ENCODE data around the gene ITPR3. TPM values are rescaled to one million over a fixed set of nuclear protein-coding genes. Genes with fewer than 3 reads are reported as not detected.

The ITPR3 gene
- 42.7 and 42.9 TPM in 2 replicates for total RNA-seq

GRCh38 chr6:33620856-33621710, at the start of gene ITPR3:
Gene ITPR3 (plus strand): TSS chr6:33621322. CDS start chr6:33621603, 281 bp downstream.
- Mint-ChIP-seq H3K27ac (peak within 1 kb of the TSS; percentile 90), H3K4me1 (ENCODE audit: low read depth) (peaks cover 49% of the 10 kb centered on the region), H3K27me3 (ENCODE audit: insufficient read depth) (no peaks in the 10 kb centered on the region), H3K36me3 (ENCODE audit: low read depth) (peaks cover 10% of the 10 kb centered on the region), H3K4me3 (peak within 1 kb of the TSS; percentile 96), H3K9me3 (no peaks in the 10 kb centered on the region)
- peak; percentile 68 for DNase-seq (ENCODE audit: low spot score)
- intact Hi-C loops (cut with micrococcal nuclease) = loop anchor here (1.0 to 5.0 kb wide), 11 partner anchors 12 to 413 kb away; partner anchors contain the start of genes KIFC1, RING1, TAPBP and UQCC2

GRCh38 chr6:33571637-33572316, 49.3 kb upstream of the ITPR3 start:
- Mint-ChIP-seq H3K4me1 (ENCODE audit: low read depth) (peaks cover 59% of the 10 kb centered on the region), H3K36me3 (ENCODE audit: low read depth) (peaks cover 40% of the 10 kb centered on the region), H3K9me3 (no peaks in the 10 kb centered on the region), H3K4me3 (peak overlapping the region; percentile 83), H3K27me3 (ENCODE audit: insufficient read depth) (no peaks in the 10 kb centered on the region), H3K27ac (peak overlapping the region; percentile 99)
- DNase-seq (ENCODE audit: low spot score) = no peak
- intact Hi-C loops (cut with micrococcal nuclease) = loop anchor here (1.0 to 10.0 kb wide), 11 partner anchors 9 to 666 kb away; partner anchors contain the start of genes BAK1, CUTA, HMGA1 and HSD17B8

GRCh38 chr6:33575211-33575610, 45.9 kb upstream of the ITPR3 start:
- H3K4me3 Mint-ChIP-seq = no peak overlapping the region
- H3K27ac Mint-ChIP-seq = no peak overlapping the region
- no peaks in the 10 kb centered on the region for H3K9me3 Mint-ChIP-seq
- intact Hi-C loops (cut with micrococcal nuclease) = loop anchor here (10.0 kb wide), 1 partner anchor 370 kb away; the partner anchor contains the start of genes HSD17B8, RING1, RXRB and SLC39A7
- no peaks in the 10 kb centered on the region for H3K27me3 Mint-ChIP-seq (ENCODE audit: insufficient read depth)
- no peak for DNase-seq (ENCODE audit: low spot score)
- peaks cover 40% of the 10 kb centered on the region for H3K36me3 Mint-ChIP-seq (ENCODE audit: low read depth)
- H3K4me1 Mint-ChIP-seq (ENCODE audit: low read depth) = peaks cover 53% of the 10 kb centered on the region

- peak overlapping the region; percentile 90 for H3K4me3 Mint-ChIP-seq
- H3K36me3 Mint-ChIP-seq (ENCODE audit: low read depth) = peaks cover 38% of the 10 kb centered on the region
- H3K27ac Mint-ChIP-seq = peak overlapping the region; percentile 35
- peaks cover 44% of the 10 kb centered on the region for H3K4me1 Mint-ChIP-seq (ENCODE audit: low read depth)
- no peaks in the 10 kb centered on the region for H3K9me3 Mint-ChIP-seq
- no peak for DNase-seq (ENCODE audit: low spot score)
- H3K27me3 Mint-ChIP-seq (ENCODE audit: insufficient read depth) = no peaks in the 10 kb centered on the region
- intact Hi-C loops (cut with micrococcal nuclease) = loop anchor here (10.0 kb wide), 1 partner anchor 372 kb away; the partner anchor contains the start of genes HSD17B8, RING1, RXRB and SLC39A7
Measured at GRCh38 chr6:33576668-33577067, 44.5 kb upstream of the ITPR3 start.

- H3K4me1 Mint-ChIP-seq (ENCODE audit: low read depth) = peaks cover 39% of the 10 kb centered on the region
- intact Hi-C loops (cut with micrococcal nuclease) = loop anchor here (10.0 kb wide), 1 partner anchor 372 kb away; the partner anchor contains the start of genes HSD17B8, RING1, RXRB and SLC39A7
- DNase-seq (ENCODE audit: low spot score) = no peak
- H3K4me3 Mint-ChIP-seq = peak overlapping the region; percentile 90
- H3K9me3 Mint-ChIP-seq = no peaks in the 10 kb centered on the region
- H3K27ac Mint-ChIP-seq = peak overlapping the region; percentile 65
- H3K27me3 Mint-ChIP-seq (ENCODE audit: insufficient read depth) = no peaks in the 10 kb centered on the region
- H3K36me3 Mint-ChIP-seq (ENCODE audit: low read depth) = peaks cover 34% of the 10 kb centered on the region
Measured at GRCh38 chr6:33577106-33577535, 44.0 kb upstream of the ITPR3 start.

- H3K4me1 Mint-ChIP-seq (ENCODE audit: low read depth) = peaks cover 35% of the 10 kb centered on the region
- no peak for DNase-seq (ENCODE audit: low spot score)
- peak overlapping the region; percentile 90 for H3K4me3 Mint-ChIP-seq
- intact Hi-C loops (cut with micrococcal nuclease) = loop anchor here (10.0 kb wide), 1 partner anchor 373 kb away; the partner anchor contains the start of genes HSD17B8, RING1, RXRB and SLC39A7
- no peaks in the 10 kb centered on the region for H3K9me3 Mint-ChIP-seq
- H3K27me3 Mint-ChIP-seq (ENCODE audit: insufficient read depth) = no peaks in the 10 kb centered on the region
- H3K27ac Mint-ChIP-seq = peak overlapping the region; percentile 65
- peaks cover 32% of the 10 kb centered on the region for H3K36me3 Mint-ChIP-seq (ENCODE audit: low read depth)
Measured at GRCh38 chr6:33577718-33578117, 43.4 kb upstream of the ITPR3 start.

GRCh38 chr6:33578164-33578563, 43.0 kb upstream of the ITPR3 start:
- Mint-ChIP-seq H3K9me3 (no peaks in the 10 kb centered on the region), H3K4me3 (peak overlapping the region; percentile 90), H3K36me3 (ENCODE audit: low read depth) (peaks cover 32% of the 10 kb centered on the region), H3K27ac (peak overlapping the region; percentile 90), H3K27me3 (ENCODE audit: insufficient read depth) (no peaks in the 10 kb centered on the region), H3K4me1 (ENCODE audit: low read depth) (peaks cover 35% of the 10 kb centered on the region)
- intact Hi-C loops (cut with micrococcal nuclease) = loop anchor here (10.0 kb wide), 1 partner anchor 373 kb away; the partner anchor contains the start of genes HSD17B8, RING1, RXRB and SLC39A7
- no peak for DNase-seq (ENCODE audit: low spot score)

- Mint-ChIP-seq H3K27me3 (ENCODE audit: insufficient read depth) (no peaks in the 10 kb centered on the region), H3K4me3 (peak overlapping the region; percentile 90), H3K4me1 (ENCODE audit: low read depth) (peaks cover 35% of the 10 kb centered on the region), H3K27ac (peak overlapping the region; percentile 90), H3K36me3 (ENCODE audit: low read depth) (peaks cover 31% of the 10 kb centered on the region), H3K9me3 (no peaks in the 10 kb centered on the region)
- peak; percentile 65 for DNase-seq (ENCODE audit: low spot score)
- intact Hi-C loops (cut with micrococcal nuclease) = loop anchor here (1.0 to 10.0 kb wide), 2 partner anchors 45 to 374 kb away; partner anchors contain the start of genes HSD17B8, RING1, RXRB and SLC39A7
Measured at GRCh38 chr6:33578588-33579011, 42.5 kb upstream of the ITPR3 start.

GRCh38 chr6:33579828-33580714, 41.1 kb upstream of the ITPR3 start, which contains the start of gene BAK1:
Gene BAK1 (minus strand): TSS chr6:33580276. CDS start chr6:33577604, 2,672 bp downstream.
- Mint-ChIP-seq H3K36me3 (ENCODE audit: low read depth) (peaks cover 21% of the 10 kb centered on the region), H3K9me3 (no peaks in the 10 kb centered on the region), H3K4me1 (ENCODE audit: low read depth) (peaks cover 43% of the 10 kb centered on the region), H3K4me3 (peak within 1 kb of the TSS; percentile 90), H3K27ac (peak within 1 kb of the TSS; percentile 90), H3K27me3 (ENCODE audit: insufficient read depth) (no peaks in the 10 kb centered on the region)
- peak; percentile 81 for DNase-seq (ENCODE audit: low spot score)
- intact Hi-C loops (cut with micrococcal nuclease) = loop anchor here (1.0 to 10.0 kb wide), 6 partner anchors 9 to 375 kb away; partner anchors contain the start of genes HSD17B8, KIFC1, LEMD2 and RING1

GRCh38 chr6:33581186-33581585, 39.9 kb upstream of the ITPR3 start:
- Mint-ChIP-seq H3K4me1 (ENCODE audit: low read depth) (peaks cover 50% of the 10 kb centered on the region), H3K9me3 (no peaks in the 10 kb centered on the region), H3K27me3 (ENCODE audit: insufficient read depth) (no peaks in the 10 kb centered on the region), H3K4me3 (no peak overlapping the region), H3K36me3 (ENCODE audit: low read depth) (peaks cover 17% of the 10 kb centered on the region), H3K27ac (no peak overlapping the region)
- no peak for DNase-seq (ENCODE audit: low spot score)
- intact Hi-C loops (cut with micrococcal nuclease) = loop anchor here (2.0 kb wide), 2 partner anchors 190 to 208 kb away; partner anchors contain the start of genes KIFC1 and LEMD2

GRCh38 chr6:33583591-33584155, 37.4 kb upstream of the ITPR3 start:
- H3K27me3 Mint-ChIP-seq (ENCODE audit: insufficient read depth) = no peaks in the 10 kb centered on the region
- no peak for DNase-seq (ENCODE audit: low spot score)
- H3K36me3 Mint-ChIP-seq (ENCODE audit: low read depth) = peaks cover 3% of the 10 kb centered on the region
- H3K9me3 Mint-ChIP-seq = no peaks in the 10 kb centered on the region
- H3K4me3 Mint-ChIP-seq = peak overlapping the region; percentile 45
- peaks cover 27% of the 10 kb centered on the region for H3K4me1 Mint-ChIP-seq (ENCODE audit: low read depth)
- H3K27ac Mint-ChIP-seq = peak overlapping the region; percentile 63
- intact Hi-C loops (cut with micrococcal nuclease) = loop anchor here (2.0 kb wide), 2 partner anchors 13 to 37 kb away; partner anchors contain the start of gene ITPR3
